Measurements from ENCODE around the gene DEAF1.

Gene DEAF1

DNA sequence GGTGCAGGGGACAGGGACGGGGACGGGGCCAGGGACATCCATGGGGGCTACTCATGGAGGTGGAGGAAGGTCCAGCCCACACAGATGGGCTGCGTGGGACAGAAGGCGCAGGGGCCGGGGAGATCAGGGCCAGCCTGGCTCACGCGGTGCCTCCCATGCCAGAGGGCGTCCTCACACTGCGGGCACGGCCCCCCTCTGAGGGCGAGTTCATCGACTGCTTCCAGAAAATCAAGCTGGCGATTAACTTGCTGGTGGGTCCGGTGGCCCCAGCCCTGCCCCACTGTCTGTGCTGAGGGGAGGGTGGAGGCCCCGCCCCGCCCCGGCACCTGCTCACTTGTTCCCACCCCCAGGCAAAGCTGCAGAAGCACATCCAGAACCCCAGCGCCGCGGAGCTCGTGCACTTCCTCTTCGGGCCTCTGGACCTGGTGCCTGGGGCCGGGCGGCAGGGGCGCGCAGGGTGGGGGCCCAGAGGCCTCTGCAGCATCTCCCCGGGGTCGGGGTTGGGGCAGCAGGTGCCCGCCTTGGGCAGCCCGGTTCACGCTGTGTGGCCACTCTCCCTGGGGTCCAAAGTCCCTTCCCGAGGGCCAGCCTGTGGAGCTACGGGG is 26.8 kb upstream of the DEAF1 start:
- in situ Hi-C loops (cut with MboI; ENCODE audit: low sequenced_read_pairs), result loop anchor here (25.0 kb wide), 1 partner anchor 160 kb away; the partner anchor contains the start of genes LMNTD2 and RASSF7

DNA sequence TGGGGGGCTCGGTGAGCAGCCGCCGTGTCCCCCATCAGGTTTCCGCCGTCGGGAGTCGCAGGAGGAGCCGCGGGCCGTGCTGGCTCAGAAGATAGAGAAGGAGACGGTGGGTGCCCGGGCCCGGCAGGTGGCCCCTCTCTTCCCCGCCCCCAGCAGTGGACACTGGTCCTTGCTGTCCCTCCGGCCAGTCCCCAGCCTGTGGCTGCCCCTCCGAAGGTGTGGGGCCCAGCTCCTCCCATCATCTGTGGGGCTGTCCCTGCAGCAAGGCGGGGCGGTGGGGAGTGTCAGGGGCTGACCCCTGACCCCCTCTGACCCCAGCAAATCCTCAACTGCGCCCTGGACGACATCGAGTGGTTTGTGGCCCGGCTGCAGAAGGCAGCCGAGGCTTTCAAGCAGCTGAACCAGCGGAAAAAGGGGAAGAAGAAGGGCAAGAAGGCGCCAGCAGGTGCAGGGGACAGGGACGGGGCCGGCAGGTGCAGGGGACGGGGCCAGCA is 26.3 kb upstream of the DEAF1 start:
- in situ Hi-C loops (cut with MboI; ENCODE audit: low sequenced_read_pairs), result loop anchor here (25.0 kb wide), 1 partner anchor 159 kb away; the partner anchor contains the start of genes LMNTD2 and RASSF7

DNA sequence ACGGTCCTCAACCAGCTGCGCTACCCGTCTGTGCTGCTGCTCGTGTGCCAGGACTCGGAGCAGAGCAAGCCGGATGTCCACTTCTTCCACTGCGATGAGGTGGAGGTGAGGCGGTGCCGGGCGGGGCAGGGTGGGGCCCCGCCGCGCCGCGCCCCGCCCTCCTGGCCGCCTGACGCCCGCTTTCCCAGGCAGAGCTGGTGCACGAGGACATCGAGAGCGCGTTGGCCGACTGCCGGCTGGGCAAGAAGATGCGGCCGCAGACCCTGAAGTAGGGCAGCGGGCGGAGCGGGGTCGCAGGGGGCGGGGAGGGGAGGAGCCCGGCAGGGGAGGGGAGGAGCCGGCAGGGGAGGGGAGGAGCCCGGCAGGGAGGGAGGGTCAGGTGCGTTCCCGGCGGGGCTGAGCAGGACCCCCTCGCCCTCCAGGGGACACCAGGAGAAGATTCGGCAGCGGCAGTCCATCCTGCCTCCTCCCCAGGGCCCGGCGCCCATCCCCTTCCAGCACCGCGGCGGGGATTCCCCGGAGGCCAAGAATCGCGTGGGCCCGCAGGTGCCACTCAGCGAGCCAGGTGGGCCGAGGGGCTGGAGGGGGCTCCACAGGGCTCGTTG is 25.7 kb upstream of the DEAF1 start:
- in situ Hi-C loops (cut with MboI; ENCODE audit: low sequenced_read_pairs), result loop anchor here (25.0 kb wide), 1 partner anchor 158 kb away; the partner anchor contains the start of genes LMNTD2 and RASSF7

DNA sequence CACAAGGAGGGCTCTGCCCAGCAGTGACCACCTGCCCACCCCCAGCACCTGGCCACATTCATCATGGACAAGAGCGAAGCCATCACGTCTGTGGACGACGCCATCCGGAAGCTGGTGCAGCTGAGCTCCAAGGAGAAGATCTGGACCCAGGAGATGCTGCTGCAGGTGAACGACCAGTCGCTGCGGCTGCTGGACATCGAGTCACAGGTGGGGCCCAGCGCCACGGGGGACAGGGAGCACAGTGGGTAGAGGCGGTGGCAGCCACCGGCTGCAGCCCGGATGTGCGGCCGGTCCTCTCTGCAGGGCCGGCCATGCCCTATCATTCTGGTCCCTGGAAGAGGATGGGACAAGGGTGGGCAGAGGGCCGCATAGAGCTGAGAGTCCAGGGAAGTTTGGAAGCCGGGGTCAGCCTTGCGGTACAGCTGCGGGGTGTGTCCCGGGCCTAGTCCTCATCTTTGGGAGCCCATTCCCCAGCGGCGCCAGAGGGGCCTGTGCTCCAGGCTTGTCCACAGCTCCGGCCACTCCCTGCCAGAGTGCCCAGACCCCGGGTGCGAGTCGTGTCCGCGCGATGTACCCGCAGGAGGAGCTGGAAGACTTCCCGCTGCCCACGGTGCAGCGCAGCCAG is 25.1 kb upstream of the DEAF1 start:
- in situ Hi-C loops (cut with MboI; ENCODE audit: low sequenced_read_pairs), result loop anchor here (25.0 kb wide), 1 partner anchor 158 kb away; the partner anchor contains the start of genes LMNTD2 and RASSF7

DNA sequence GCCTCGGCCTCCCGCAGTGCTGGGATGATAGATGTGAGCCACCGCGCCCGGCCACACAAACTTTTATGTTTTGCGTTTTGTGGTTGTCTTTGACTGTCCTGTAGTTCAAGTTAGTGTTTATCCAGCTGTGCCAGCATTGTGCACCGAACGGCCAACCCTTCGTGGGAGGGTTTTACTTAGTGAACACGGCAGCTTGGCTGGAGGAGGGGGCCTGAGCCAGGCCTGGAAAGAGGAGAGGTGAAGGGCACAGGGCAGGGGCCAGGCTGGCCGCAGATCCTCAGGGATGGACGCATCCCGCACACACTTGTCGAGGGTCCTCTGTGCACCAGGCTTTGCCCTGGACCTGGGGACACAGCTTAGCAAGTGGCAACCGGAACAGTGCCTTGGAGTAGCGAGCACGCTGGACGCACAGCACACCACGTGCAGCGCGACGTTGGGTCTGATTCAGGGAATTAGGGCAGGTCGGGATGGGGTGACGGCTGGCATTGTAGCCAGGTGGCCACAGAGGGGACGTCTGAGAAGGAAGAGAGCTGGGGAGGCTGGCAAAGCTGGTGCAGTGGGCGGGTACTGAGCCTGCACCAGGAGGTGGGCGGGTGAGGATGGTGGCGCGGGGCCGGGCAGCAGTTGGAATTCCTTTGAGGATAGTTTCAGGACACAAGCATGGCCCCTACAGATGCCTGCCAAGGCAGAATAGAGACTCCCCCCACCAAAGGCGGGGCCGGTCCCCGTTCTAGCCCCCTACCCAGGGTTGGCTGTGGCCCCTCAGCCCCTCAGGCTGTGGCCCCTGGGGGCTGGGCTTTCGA is 24.4 kb upstream of the DEAF1 start:
- in situ Hi-C loops (cut with MboI; ENCODE audit: low sequenced_read_pairs), result loop anchor here (25.0 kb wide), 1 partner anchor 157 kb away; the partner anchor contains the start of genes LMNTD2 and RASSF7

DNA sequence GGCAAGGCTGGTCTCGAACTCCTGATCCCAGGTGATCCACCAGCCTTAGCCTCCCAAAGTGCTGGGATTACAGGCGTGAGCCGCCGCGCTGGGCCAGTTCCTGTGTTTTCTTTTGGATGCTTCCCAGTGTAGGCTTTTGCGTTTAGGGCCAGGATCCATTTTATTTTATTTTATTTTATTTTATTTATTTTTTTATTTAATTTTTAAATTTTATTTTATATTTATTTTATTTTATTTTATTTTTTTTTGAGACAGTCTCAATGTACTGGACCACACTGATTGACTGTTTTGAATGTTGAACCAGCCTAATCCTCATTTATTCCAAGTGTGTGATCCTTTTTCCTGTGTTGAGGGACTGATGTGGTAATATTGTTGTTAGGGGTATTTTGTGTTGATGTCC is 19.4 kb upstream of the DEAF1 start:
- in situ Hi-C loops (cut with MboI; ENCODE audit: low sequenced_read_pairs), result loop anchor here (25.0 kb wide), 1 partner anchor 152 kb away; the partner anchor contains the start of genes LMNTD2 and RASSF7

DNA sequence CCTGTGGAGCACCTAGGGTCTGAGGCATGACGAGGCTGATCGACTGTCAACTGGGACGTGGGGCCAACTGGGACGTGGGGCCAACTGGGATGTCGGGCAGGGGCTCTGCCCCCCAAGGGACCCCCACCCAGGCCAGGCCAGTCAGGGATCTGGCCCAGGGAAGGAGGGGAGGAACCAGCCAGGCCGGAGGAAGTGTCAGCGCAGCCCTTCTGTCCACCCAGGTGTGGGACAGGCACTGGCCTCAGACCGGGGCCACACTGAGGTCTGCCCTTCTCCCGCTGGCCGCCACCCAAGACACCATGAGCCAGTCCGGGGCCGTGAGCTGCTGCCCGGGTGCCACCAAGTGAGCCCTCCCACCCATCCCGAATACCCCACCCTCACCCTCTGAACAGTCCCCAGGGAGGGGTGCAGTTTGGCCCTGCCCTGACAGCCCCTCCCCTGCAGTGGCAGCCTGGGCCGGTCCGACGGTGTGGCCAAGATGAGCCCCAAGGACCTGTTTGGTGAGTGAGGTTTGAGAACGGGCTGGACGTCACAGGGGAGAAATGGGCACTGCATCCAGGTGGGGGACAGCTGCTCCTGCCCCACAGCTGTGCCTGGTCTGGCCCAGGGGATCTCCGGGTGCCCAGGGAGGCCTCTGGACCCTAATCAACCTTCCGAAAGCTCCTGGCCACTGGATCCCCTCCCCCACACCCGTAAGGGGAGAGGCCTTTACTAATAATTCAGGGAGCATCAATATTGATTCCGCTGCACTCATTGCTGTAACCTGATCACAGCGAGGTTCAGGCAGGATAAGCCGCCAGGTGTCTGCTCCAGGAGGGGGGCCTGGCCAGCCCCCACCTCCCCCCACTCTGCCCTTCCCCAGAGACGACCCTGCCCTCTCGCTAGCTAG is 14.3 kb upstream of the DEAF1 start:
- in situ Hi-C loops (cut with MboI; ENCODE audit: low sequenced_read_pairs), result loop anchor here (25.0 kb wide), 1 partner anchor 147 kb away; the partner anchor contains the start of genes LMNTD2 and RASSF7

DNA sequence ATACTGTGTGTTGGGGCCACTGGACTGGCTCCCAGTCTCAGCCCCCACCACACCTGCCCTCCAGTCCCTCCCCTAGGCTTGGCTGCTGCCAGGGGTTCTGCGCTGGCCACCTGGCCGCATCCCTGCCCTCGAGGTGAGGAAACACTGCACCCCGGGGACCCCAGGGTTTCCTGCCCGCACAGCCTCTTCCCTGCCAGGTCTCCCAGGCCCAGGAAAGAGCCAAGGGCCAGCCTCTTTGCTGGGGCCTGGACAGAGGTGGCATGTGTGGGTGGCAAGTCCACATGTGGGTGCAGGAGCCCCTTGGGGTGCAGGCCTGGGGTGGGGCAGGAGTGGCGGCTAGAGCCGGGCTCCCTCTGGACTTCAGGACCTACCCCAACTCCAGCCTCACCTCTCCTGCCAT is 13.5 kb upstream of the DEAF1 start:
- in situ Hi-C loops (cut with MboI; ENCODE audit: low sequenced_read_pairs), result loop anchor here (25.0 kb wide), 1 partner anchor 146 kb away; the partner anchor contains the start of genes LMNTD2 and RASSF7

DNA sequence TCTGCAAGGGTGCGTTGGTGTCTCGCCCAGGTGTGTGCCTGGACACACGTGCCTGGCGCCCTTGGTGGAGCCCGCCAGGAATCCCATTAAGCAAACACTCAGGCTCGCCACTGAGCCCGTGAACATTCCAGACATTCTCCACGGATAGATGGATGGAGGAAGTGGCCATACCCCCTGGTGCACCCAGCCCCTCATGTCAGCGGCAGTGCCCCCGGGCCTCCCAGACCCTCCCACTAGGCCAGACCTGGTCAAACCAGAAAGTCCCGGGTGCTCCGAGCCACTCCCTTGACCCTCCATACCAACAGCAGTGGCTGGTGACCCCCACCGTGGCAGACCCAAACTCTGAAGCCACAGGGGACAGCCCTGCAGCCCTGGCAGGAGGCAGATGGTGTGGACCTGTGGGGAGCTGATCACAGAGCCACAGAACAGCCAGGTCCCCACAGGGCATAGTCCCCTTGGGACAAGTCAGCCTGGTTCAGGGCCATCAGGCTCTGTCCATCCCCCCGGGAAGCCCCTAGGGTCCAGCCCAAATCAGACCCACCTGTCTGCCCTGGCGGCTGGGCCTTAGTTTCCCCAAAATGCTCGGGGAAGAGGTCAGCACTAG is 12.9 kb upstream of the DEAF1 start:
- in situ Hi-C loops (cut with MboI; ENCODE audit: low sequenced_read_pairs), result loop anchor here (25.0 kb wide), 1 partner anchor 146 kb away; the partner anchor contains the start of genes LMNTD2 and RASSF7

DNA sequence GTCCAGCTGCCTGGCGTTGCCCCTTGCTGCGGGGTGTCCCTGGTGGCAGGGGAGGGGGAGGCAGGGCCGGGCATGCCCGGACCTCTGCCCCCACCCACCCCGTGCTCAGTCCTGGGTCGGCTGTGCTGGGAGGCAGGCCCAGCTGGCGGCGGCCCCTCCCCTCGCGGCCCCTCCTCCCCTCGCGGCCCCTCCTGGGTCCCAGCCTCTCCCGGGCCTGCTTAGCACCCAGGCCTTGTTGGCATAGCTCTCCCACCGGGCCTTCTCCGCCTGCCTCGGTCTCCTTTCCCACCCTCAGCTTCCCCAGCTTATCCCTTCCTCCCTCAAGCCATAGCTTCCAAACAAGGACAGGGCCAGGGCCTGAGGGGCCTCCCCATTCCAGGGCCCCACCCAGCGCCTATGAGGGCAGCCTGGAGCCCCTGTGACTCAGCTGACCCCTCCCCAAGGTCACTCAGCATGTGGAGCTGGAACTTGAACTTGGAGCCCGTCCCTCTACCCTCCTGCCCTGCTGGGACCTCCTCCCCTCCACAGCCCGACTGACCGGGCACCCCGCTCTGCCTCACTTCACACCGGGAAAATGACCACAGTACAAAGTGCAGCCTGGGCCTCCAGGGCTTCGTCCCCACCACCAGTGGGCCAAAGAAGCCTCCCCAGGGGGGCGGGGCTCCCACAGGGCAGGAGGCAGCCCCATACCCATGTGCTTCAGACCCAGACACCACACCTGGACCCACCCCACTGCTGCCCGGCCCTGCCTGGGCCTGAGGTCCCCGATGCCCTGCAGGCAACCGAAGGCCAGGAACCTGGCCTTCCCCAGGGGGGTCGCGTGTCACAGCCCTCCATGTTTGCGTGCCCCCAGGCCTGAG is 12.2 kb upstream of the DEAF1 start:
- in situ Hi-C loops (cut with MboI; ENCODE audit: low sequenced_read_pairs), result loop anchor here (25.0 kb wide), 1 partner anchor 145 kb away; the partner anchor contains the start of genes LMNTD2 and RASSF7

DNA sequence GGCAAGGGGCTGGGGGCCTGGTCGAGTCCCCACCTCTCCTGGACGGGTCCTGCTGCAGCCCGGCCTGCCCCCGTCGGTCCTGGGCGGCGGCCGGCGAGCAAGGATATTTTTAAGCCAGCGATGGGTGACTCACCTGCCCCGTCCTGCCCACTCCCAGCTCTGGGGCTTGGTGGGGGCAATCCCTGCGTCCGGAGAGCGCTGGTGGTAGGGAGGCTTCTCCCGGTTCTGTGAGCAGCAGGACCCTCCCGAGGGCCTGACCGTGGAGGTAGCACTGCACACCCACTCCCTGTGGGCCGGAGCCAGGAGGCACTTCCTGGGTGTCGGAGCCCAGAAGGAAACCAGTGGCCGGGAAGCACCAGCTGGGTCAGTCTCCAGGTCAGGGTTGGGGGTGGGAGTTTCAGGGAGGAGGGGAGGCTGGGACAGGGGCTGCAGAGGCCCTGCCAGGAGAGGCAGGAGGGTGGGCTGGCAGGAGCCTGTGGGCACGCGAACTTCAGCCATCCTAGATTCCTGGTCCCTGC is 11.5 kb upstream of the DEAF1 start:
- in situ Hi-C loops (cut with MboI; ENCODE audit: low sequenced_read_pairs), result loop anchor here (25.0 kb wide), 1 partner anchor 144 kb away; the partner anchor contains the start of genes LMNTD2 and RASSF7

DNA sequence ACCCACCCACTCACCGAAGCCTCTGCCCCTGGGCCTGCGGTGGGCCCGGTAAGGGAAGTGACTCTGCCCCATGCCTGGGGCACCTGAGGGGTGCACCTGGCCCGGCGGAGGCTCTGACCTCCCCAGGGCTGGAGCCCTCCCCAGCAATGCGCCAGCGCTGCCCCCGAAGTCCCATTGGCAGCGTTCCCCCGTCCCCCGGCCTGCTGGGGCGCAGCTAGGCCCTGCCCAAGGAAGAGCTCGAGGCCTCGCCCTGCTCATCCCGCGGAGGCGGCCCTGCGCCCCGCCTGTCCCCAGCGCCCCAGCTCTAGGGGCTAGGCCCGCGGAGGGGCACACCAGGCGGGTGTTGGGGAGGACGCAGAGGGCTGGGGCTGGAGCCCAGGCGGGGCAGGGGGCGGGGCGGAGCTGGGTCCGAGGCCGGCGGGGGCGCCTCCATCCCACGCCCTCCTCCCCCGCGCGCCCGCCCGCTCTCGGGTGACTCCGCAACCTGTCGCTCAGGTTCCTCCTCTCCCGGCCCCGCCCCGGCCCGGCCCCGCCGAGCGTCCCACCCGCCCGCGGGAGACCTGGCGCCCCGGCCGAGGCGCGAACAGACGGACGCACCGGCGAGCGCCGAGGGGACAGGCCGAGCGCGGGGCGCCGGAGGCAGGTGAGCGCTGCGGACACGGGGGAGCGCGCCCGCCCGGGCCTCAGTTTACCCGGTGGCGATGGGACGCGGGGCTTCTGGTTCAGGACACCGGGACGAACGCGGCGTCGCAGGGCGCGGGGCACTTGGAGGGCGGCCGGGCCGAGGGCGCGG is 10.8 kb upstream of the DEAF1 start, which contains the start of gene EPS8L2:
EPS8L2 (plus strand) TSS at position 586 of the 793 bp plus-strand sequence. CDS start 3,177 bp downstream, outside the sequence.
- in situ Hi-C loops (cut with MboI; ENCODE audit: low sequenced_read_pairs), result loop anchor here (25.0 kb wide), 1 partner anchor 144 kb away; the partner anchor contains the start of genes LMNTD2 and RASSF7

DNA sequence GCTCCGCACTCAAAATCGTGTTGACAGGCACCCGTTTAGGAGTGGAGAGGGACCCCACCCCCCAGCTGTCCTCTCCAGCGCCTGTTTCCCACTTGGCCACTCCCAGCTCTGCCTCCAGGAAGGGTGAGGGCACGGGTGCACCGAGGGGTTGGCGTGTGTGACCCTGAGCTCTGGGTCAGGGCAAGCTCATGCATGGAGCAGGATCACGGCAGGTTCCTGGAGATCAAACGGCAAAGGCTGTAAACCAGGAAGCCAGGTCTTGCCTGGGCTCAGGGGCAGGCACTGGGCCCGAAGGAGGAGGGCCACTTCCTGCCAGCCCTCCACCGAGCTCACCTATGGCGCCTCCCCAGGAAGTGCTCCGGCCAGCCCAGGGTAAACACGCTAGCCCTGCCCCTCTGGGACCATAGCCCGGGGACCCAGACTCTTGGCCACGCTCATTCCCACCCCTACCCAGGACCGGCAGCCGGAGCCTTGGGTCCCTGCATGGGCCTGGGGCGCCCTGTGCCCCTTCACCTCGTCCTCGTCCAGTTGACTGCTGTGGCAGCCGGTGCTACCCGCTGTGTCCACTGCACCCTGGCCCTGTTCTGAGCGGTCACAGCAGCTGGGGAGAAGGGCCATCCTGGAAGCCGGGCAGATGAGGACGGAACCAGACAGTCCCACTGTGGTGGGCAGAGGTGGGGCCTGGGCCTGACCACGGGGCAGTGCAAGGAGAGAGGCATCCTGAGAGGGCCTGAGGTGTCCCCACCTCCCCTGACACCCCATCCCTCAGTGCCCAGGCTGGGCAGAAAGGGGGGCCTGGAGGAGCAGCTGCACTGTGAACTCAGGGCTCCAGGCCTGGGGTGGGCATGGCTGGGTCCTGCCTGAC is 10.0 kb upstream of the DEAF1 start:
- in situ Hi-C loops (cut with MboI; ENCODE audit: low sequenced_read_pairs), result loop anchor here (25.0 kb wide), 1 partner anchor 143 kb away; the partner anchor contains the start of genes LMNTD2 and RASSF7

DNA sequence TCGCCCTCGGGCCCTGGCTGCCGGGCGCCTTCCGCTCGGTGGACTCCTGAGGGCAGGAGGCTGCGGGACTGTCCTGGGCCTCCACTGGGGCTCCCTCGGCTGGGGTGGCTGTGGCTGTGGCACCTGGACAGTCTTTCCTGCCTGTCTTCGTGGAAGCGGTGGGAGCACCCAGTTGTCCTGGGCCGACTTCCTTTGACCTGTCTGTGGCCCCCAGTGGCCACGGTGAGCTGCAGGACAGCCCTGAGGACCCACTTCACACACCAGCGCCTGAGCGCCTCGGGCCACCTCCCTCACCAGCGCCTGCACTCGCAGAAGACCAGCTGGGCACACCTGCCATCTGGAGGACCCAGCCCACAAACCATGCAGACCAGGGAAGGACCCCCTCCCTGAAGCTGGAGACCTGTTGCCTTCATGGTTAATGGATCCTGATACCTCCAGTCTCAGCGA is 9.2 kb upstream of the DEAF1 start:
- in situ Hi-C loops (cut with MboI; ENCODE audit: low sequenced_read_pairs), result loop anchor here (25.0 kb wide), 1 partner anchor 142 kb away; the partner anchor contains the start of genes LMNTD2 and RASSF7

DNA sequence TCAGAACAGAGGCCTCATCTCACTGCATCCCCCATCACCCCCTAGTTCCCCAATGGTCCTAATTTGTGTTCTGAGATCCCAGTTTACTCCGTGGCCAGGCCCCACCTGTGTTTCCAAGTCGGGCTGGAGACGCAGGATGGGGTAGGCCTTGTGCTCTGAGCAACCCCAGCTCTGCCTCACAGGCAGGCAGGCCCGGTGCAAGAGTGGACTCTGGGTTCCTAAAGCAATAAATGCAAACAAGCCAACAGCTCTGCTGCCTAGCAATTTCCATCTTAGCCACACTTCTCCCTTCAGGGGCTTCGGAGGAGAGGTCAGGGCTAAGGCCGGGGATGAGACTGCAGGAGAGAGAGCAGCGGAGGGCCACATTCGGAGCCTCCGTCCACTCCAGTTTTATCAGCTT is 8.5 kb upstream of the DEAF1 start:
- in situ Hi-C loops (cut with MboI; ENCODE audit: low sequenced_read_pairs), result loop anchor here (25.0 kb wide), 1 partner anchor 141 kb away; the partner anchor contains the start of genes LMNTD2 and RASSF7
